Progenitor cell of endocrine pancreas (in vitro differentiated cells): Measurements from ENCODE around the gene MBP. TPM values are rescaled to one million over a fixed set of nuclear protein-coding genes. Genes with fewer than 3 reads are reported as not detected.
"Not testable (repeated sequence)": the region's sequence is repeated elsewhere in the genome, so short reads cannot be mapped to it uniquely, and the experiment has no call there.

Experiments
- DNase-seq: peaks from one replicate; pipeline ENCODE4 v3.0.0; 2021; ENCODE audit warnings: low spot score; ENCODE audit not compliant: unreplicated experiment
- H3K27ac Mint-ChIP-seq: 2 replicates; pipeline ENCODE4 v1.8.0; 2021; ENCODE audit warnings: mild to moderate bottlenecking, moderate library complexity, mixed read lengths
- H3K27me3 Mint-ChIP-seq: 2 replicates; pipeline ENCODE4 v1.8.0; 2021; ENCODE audit warnings: mixed read lengths
- H3K36me3 Mint-ChIP-seq: 2 replicates; pipeline ENCODE4 v1.8.0; 2022; ENCODE audit warnings: mixed read lengths; ENCODE audit not compliant: insufficient read depth
- H3K4me1 Mint-ChIP-seq: 2 replicates; pipeline ENCODE4 v1.8.0; 2021; ENCODE audit warnings: low read depth, mixed read lengths
- H3K4me3 Mint-ChIP-seq: 2 replicates; pipeline ENCODE4 v1.8.0; 2021; ENCODE audit warnings: low read depth, mild to moderate bottlenecking, moderate library complexity, mixed read lengths
- H3K9me3 Mint-ChIP-seq: 2 replicates; pipeline ENCODE4 v1.8.0; 2021; ENCODE audit warnings: low read depth, mixed read lengths
- total RNA-seq: library from RNA; stranded (reverse); gene quantifications from 2 replicates; pipeline ENCODE4 v1.2.1, GENCODE V29; 2021
- TF ChIP-seq, protein P1 (sequence below): fragments of 200-600 bp; sonication (generic); IDR thresholded peaks from one replicate; pipeline ENCODE4 v1.5.0; 2021; ENCODE audit warnings: antibody characterized with exemption, mild to moderate bottlenecking; ENCODE audit not compliant: unreplicated experiment

The MBP gene
- total RNA-seq, 1 donor from 2014 or later = 38.4 TPM

DNA sequence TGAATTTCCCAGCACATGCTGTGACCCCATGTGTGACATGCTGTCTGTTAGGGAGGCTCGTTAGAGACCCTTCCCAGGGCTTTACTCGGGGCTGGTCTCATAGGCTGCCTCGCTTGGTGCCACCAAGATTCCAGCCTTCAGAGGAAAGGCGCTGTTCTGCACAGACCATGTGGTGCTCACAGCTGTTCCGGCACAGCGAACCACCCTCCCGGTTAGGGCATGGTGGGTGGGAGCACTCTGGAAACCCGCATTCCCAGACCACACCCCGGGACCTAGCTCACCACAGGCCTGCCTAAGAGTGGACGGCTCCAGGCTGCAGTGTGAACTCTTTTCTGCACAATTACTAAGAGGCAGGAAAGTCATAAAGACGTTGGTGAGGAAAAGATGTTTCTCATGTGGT, 112.0 kb downstream of the MBP start:
- Mint-ChIP-seq H3K27me3 (no peaks in the 10 kb centered on the region), H3K36me3 (peaks cover 16% of the 10 kb centered on the region), H3K27ac (no peak overlapping the region), H3K9me3 (no peaks in the 10 kb centered on the region), H3K4me3 (no peak overlapping the region), H3K4me1 (peaks cover 2% of the 10 kb centered on the region)
- TF ChIP-seq, protein P1, sequence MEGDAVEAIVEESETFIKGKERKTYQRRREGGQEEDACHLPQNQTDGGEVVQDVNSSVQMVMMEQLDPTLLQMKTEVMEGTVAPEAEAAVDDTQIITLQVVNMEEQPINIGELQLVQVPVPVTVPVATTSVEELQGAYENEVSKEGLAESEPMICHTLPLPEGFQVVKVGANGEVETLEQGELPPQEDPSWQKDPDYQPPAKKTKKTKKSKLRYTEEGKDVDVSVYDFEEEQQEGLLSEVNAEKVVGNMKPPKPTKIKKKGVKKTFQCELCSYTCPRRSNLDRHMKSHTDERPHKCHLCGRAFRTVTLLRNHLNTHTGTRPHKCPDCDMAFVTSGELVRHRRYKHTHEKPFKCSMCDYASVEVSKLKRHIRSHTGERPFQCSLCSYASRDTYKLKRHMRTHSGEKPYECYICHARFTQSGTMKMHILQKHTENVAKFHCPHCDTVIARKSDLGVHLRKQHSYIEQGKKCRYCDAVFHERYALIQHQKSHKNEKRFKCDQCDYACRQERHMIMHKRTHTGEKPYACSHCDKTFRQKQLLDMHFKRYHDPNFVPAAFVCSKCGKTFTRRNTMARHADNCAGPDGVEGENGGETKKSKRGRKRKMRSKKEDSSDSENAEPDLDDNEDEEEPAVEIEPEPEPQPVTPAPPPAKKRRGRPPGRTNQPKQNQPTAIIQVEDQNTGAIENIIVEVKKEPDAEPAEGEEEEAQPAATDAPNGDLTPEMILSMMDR = no peak
- DNase-seq = no peak

DNA sequence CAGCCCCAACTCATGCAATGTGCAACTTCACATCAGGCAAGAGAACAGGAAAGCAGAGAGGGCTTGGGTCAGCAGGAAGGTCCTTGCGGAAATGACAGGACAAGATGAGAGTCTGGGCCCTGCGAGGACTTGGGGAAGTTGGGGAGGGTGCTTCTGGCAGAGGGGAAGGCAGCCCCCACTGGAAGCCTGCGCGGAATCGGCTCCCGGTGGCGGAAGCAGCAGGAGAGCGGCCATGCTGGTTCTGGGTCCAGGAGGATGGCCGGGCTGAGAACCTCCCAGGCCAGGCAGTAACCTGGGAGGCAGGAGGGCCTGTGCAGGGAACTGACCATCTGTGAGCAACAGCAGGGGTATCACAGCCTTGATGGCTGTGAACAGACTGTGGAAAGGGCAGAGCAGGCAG, 112.9 kb downstream of the MBP start:
- DNase-seq = no peak
- no peak overlapping the region for H3K4me3 Mint-ChIP-seq
- peaks cover 17% of the 10 kb centered on the region for H3K36me3 Mint-ChIP-seq
- H3K9me3 Mint-ChIP-seq = no peaks in the 10 kb centered on the region
- H3K27ac Mint-ChIP-seq = no peak overlapping the region
- H3K27me3 Mint-ChIP-seq = no peaks in the 10 kb centered on the region
- TF ChIP-seq, protein P1 = no peak
- H3K4me1 Mint-ChIP-seq = peaks cover 2% of the 10 kb centered on the region

DNA sequence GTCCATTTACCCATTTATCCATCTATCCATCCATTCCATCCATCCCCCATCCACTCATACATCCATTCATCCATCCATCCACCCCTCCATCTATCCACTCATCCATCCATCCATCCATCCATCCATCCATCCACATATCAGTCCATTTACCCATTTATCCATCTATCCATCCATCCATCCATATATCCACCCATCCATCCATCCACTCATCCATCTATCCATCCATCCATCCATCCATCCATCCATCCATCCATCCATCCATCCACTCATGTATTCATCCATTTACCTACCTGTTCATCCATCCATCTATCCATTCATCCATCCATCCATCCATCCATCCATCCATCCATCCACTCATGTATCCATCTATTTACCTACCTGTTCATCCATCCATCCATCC, 113.9 kb downstream of the MBP start:
- not testable (repeated sequence) for H3K27me3 Mint-ChIP-seq, DNase-seq, H3K27ac Mint-ChIP-seq, H3K4me3 Mint-ChIP-seq, H3K4me1 Mint-ChIP-seq, H3K9me3 Mint-ChIP-seq
- H3K36me3 Mint-ChIP-seq = peaks cover 17% of the 10 kb centered on the region

DNA sequence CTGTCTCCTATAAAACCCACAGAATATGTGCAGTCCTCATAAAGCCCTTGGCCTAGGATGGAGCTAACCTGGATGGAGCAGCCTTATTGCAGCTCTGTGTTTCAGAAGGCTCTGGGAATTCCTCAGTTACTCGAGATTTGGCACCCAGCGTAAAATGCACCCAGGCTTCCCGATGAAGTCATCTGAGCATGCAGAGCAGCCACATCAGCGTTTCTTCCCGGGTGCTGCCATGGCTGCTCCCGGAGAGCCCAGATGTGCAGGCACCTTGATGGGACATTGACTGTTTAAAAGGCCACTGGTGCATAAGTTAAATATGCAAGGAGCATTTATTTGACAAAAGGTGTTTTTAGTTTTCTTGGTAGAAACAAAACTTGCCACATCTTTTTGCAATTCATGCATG, 115.2 kb downstream of the MBP start:
- TF ChIP-seq, protein P1 = no peak
- peaks cover 17% of the 10 kb centered on the region for H3K36me3 Mint-ChIP-seq
- no peak for DNase-seq
- H3K9me3 Mint-ChIP-seq = no peaks in the 10 kb centered on the region
- peaks cover 2% of the 10 kb centered on the region for H3K4me1 Mint-ChIP-seq
- H3K27me3 Mint-ChIP-seq = no peaks in the 10 kb centered on the region
- H3K27ac Mint-ChIP-seq = no peak overlapping the region
- no peak overlapping the region for H3K4me3 Mint-ChIP-seq

DNA sequence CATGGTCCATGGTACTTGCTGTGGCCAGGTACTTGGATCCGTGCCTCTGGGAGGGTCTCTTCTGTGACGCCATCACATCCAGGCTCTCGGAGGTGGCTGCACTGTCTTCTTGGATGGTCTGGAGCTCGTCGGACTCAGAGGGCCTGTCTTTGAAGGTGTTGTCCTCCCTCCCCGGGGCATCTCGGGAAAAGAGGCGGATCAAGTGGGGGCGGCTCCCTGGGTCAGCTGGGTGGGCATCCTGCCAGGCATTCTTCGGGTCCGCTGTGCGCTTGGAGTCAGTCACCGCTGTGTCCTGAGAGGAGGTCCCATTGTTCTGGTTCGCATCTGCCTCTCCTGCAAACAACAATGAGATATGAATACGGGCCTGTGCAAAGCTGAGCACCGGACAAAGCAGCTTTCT, 115.6 kb downstream of the MBP start:
- Mint-ChIP-seq H3K9me3 (no peaks in the 10 kb centered on the region), H3K4me1 (peaks cover 2% of the 10 kb centered on the region), H3K27me3 (no peaks in the 10 kb centered on the region), H3K27ac (no peak overlapping the region), H3K4me3 (no peak overlapping the region), H3K36me3 (peaks cover 18% of the 10 kb centered on the region)
- TF ChIP-seq, protein P1 = no peak
- DNase-seq = no peak

DNA sequence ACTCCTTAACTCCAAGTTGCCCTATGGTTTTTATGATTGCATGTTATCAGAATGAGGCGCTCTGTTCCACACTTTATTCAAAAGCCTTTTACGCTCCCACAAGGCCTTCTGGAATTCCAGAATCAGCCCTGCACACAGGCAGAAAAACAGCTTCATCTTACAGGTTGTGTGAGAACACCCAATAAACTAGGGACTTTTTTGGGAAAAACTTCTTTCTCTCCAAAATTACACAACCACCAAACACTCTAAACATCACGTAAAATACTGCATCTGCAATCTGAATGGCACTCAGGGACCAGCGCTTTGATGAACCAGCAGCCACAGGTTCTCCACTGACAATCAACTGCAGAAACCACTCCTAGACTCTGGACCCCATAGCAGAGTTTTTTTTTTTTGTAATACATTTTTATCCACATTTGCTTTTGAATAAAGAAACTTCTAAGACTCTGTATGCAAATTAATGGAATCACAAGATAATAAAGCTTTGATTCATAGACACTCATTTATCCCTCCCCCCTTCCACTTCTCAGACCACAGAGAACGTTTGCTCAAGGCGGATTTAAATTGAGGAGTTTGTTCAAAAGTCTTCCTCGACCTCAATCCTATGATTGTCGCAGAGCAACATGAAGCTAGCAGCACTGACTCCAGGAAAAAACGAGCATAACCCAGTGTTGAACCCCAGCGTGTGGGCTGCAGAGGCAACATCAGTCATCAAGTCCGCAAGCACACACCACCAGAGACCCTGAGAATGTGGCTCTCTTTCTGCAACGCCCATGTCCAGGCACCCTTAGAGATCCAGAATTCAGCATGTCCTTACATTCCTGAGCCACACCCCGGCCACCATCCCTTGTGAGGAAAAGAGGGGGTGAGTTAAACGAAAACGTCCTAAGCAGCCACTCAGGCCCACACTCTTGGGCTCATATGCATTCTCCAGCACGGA, 116.5 kb downstream of the MBP start:
- H3K27ac Mint-ChIP-seq = peak overlapping the region; percentile 55
- H3K27me3 Mint-ChIP-seq = no peaks in the 10 kb centered on the region
- no peak for DNase-seq

More for the DNA sequence above, 116.5 kb downstream of the MBP start:
- TF ChIP-seq, protein P1 = no peak
- Mint-ChIP-seq H3K36me3 (peaks cover 20% of the 10 kb centered on the region), H3K4me1 (peaks cover 2% of the 10 kb centered on the region), H3K9me3 (no peaks in the 10 kb centered on the region), H3K4me3 (no peak overlapping the region)
